IMR-90 (cell line): ENCODE results near the gene LAMA2. TPM values are rescaled to one million over a fixed set of nuclear protein-coding genes. Genes with fewer than 3 reads are reported as not detected.

Source experiments
- ATAC-seq: fragments of 200-7000 bp; cut with Tn5 transposase; 2 replicates; pipeline ENCODE4 v1.9.1; 2020; ENCODE audit warnings: low read depth, mild to moderate bottlenecking, moderate library complexity
- BruUV-seq: library from RNA; stranded (reverse); fragments of 400-500 nt; replicated peaks from 2 replicates; lab custom pipeline; 2021; lab: Mats Ljungman, UMichigan
- CTCF ChIA-PET: fragments of 300-600 bp; formaldehyde crosslinking; extraction: SDS; loops from one replicate; lab custom pipeline; 2021; ENCODE audit warnings: antibody characterized with exemption; lab: Yijun Ruan, JAX
- POLR2A ChIA-PET: fragments of 300-600 bp; sonication (Branson Sonifier 250); formaldehyde crosslinking; loops from one replicate; lab custom pipeline; 2022; ENCODE audit warnings: antibody characterized with exemption; ENCODE audit not compliant: unreplicated experiment; lab: Charles Lee
- DNase-seq: peaks from one replicate; pipeline ENCODE4 v3.0.0; 2013
- H2AFZ ChIP-seq: replicated peaks from 2 replicates; pipeline ENCODE3; 2013; ENCODE audit warnings: low read length, mild to moderate bottlenecking; ENCODE audit not compliant: poor library complexity
- H2AK5ac ChIP-seq: 2 replicates; pipeline ENCODE4 v1.6.1; 2013; ENCODE audit warnings: low read depth, low read length, inconsistent platforms
- H2AK9ac ChIP-seq: replicated peaks from 2 replicates; pipeline ENCODE3; 2013; ENCODE audit warnings: mild to moderate bottlenecking, low read depth, low read length, moderate library complexity; ENCODE audit not compliant: poor library complexity
- H2BK120ac ChIP-seq: 2 replicates; pipeline ENCODE4 v1.6.1; 2013; ENCODE audit warnings: low read depth, low read length, inconsistent platforms
- H2BK15ac ChIP-seq: 3 replicates; pipeline ENCODE4 v1.6.1; 2013; ENCODE audit warnings: low read depth, low read length, inconsistent platforms
- H2BK20ac ChIP-seq: 2 replicates; pipeline ENCODE4 v1.6.1; 2013; ENCODE audit warnings: low read depth, mild to moderate bottlenecking, inconsistent platforms, low read length, moderate library complexity
- H2BK5ac ChIP-seq: 2 replicates; pipeline ENCODE4 v1.6.1; 2013; ENCODE audit warnings: mild to moderate bottlenecking, low read depth, low read length, inconsistent platforms; ENCODE audit not compliant: poor library complexity, severe bottlenecking
- H3K14ac ChIP-seq: replicated peaks from 2 replicates; pipeline ENCODE4 v1.6.1; 2013; ENCODE audit warnings: low read depth, low read length, inconsistent platforms
- H3K18ac ChIP-seq: 2 replicates; pipeline ENCODE4 v1.6.1; 2013; ENCODE audit warnings: low read depth, low read length, control low read depth
- H3K23ac ChIP-seq: 2 replicates; pipeline ENCODE4 v1.6.1; 2013; ENCODE audit warnings: low read depth, low read length, inconsistent platforms
- H3K27ac ChIP-seq: 2 replicates; pipeline ENCODE4 v1.5.1; 2013; ENCODE audit warnings: mild to moderate bottlenecking, control low read depth, low read length; ENCODE audit not compliant: insufficient read depth
- H3K27me3 ChIP-seq: 2 replicates; pipeline ENCODE4 v1.6.1; 2013; ENCODE audit warnings: low read length; ENCODE audit not compliant: control insufficient read depth, insufficient read depth
- H3K36me3 ChIP-seq: 2 replicates; pipeline ENCODE4 v1.6.1; 2013; ENCODE audit warnings: low read length, mixed read lengths; ENCODE audit not compliant: control insufficient read depth, insufficient read depth
- H3K4ac ChIP-seq: 2 replicates; pipeline ENCODE4 v1.6.1; 2013; ENCODE audit warnings: low read depth, low read length, inconsistent platforms
- H3K4me1 ChIP-seq: 2 replicates; pipeline ENCODE4 v1.6.1; 2013; ENCODE audit warnings: low read length, mixed read lengths; ENCODE audit not compliant: control insufficient read depth, insufficient read depth
- H3K4me2 ChIP-seq: 2 replicates; pipeline ENCODE4 v1.6.1; 2013; ENCODE audit warnings: low read depth, mild to moderate bottlenecking, control low read depth, low read length, moderate library complexity
- H3K4me3 ChIP-seq: 2 replicates; pipeline ENCODE4 v1.5.1; 2013; ENCODE audit warnings: low read depth, mild to moderate bottlenecking, control low read depth, low read length, moderate library complexity; ENCODE audit not compliant: insufficient read depth
- H3K56ac ChIP-seq: 2 replicates; pipeline ENCODE4 v1.6.1; 2013; ENCODE audit warnings: low read length, inconsistent platforms; ENCODE audit not compliant: insufficient read depth; ENCODE audit errors: extremely low read depth
- H3K79me1 ChIP-seq, 2 experiments: 2 replicates each; pipeline ENCODE4 v1.6.1; 2013; ENCODE audit warnings: low read length in 2 of 2, inconsistent platforms in 1 of 2, low read depth in 1 of 2
- H3K9ac ChIP-seq: 2 replicates; pipeline ENCODE4 v1.6.1; 2013; ENCODE audit warnings: low read depth, low read length, control low read depth
- H3K9me1 ChIP-seq: 2 replicates; pipeline ENCODE4 v1.6.1; 2013; ENCODE audit warnings: low read length, inconsistent platforms; ENCODE audit not compliant: insufficient read depth
- H3K9me3 ChIP-seq: 2 replicates; pipeline ENCODE4 v1.6.1; 2013; ENCODE audit warnings: low read length; ENCODE audit not compliant: control insufficient read depth, insufficient read depth
- H4K20me1 ChIP-seq: 2 replicates; pipeline ENCODE4 v1.6.1; 2013; ENCODE audit warnings: low read length, inconsistent platforms; ENCODE audit not compliant: insufficient read depth
- H4K5ac ChIP-seq: 2 replicates; pipeline ENCODE4 v1.6.1; 2013; ENCODE audit warnings: mild to moderate bottlenecking, low read depth, low read length, control low read depth
- H4K8ac ChIP-seq, 2 experiments: 2 replicates each; pipeline ENCODE4 v1.6.1; 2013; ENCODE audit warnings: low read depth in 2 of 2, low read length in 2 of 2, control low read depth in 1 of 2, inconsistent platforms in 1 of 2
- H4K91ac ChIP-seq: 2 replicates; pipeline ENCODE4 v1.6.1; 2013; ENCODE audit warnings: low read depth, low read length, inconsistent platforms; ENCODE audit not compliant: insufficient read depth
- CEBPB ChIP-seq: IDR thresholded peaks from 2 replicates; pipeline ENCODE4 v1.6.1; 2012; ENCODE audit warnings: low read depth, low read length, improper control_type of control experiment
- NFE2L2 ChIP-seq: fragments of 150-350 bp; IDR thresholded peaks from 2 replicates; pipeline ENCODE4 v1.6.1; 2016; ENCODE audit warnings: low read depth, mild to moderate bottlenecking, low read length
- RCOR1 ChIP-seq: IDR thresholded peaks from 2 replicates; pipeline ENCODE4 v1.6.1; 2012; ENCODE audit warnings: mild to moderate bottlenecking, low read length, improper control_type of control experiment; ENCODE audit not compliant: insufficient replicate concordance
- WGBS, 2 experiments: methylation state at CpG; one replicate each; pipeline versions ENCODE4 v1.1.5 to v1.1.7; 2013; ENCODE audit warnings: missing lambda C conversion rate in 2 of 2; ENCODE audit not compliant: insufficient read length in 1 of 2; ENCODE audit errors: extremely low coverage in 2 of 2; 5-methylcytosine and 5-hydroxymethylcytosine counted together
- dilution Hi-C: fragments of 300-500 bp; cut with HindIII; formaldehyde crosslinking; loops from one replicate; pipeline ENCODE4 v1.14.3; 2018; ENCODE audit warnings: low sequenced_read_pairs; ENCODE audit not compliant: unreplicated experiment
- in situ Hi-C: fragments of 300-500 bp; cut with MboI; formaldehyde crosslinking; loops from 3 replicates; pipeline ENCODE4 v1.14.3; 2019; ENCODE audit warnings: low sequenced_read_pairs, inconsistent platforms, mixed read lengths
- intact Hi-C: fragments of 100-400 bp; cut with micrococcal nuclease; formaldehyde crosslinking; loops from 2 replicates; pipeline ENCODE4 v1.10.0; 2022
- polyA plus RNA-seq, 3 experiments: library from polyadenylated mRNA; depleted of rRNA; stranded (reverse); fragments of >200 nt; gene quantifications; 2 replicates each; pipeline ENCODE4 v1.2.3, GENCODE V29; 2012; ENCODE audit warnings: low replicate concordance in 1 of 3
- total RNA-seq: library from RNA; depleted of rRNA; stranded (reverse); fragments of >200 nt; gene quantifications from 2 replicates; pipeline ENCODE4 v1.2.3, GENCODE V29; 2012
- TF ChIP-seq, protein P1 (sequence below): fragments of 150-350 bp; IDR thresholded peaks from 2 replicates; pipeline ENCODE4 v1.6.1; 2017; ENCODE audit warnings: mild to moderate bottlenecking, antibody characterized with exemption, low read length, low read depth

Gene LAMA2
- total and polyA plus RNA-seq, 2 of the 4 experiments (the other 2 are of a cell fraction), result 9.9 to 13.3 TPM

- TF ChIP-seq RCOR1, result no peak
- TF ChIP-seq CEBPB, result no peak
- no peak for TF ChIP-seq NFE2L2
- TF ChIP-seq, protein P1, sequence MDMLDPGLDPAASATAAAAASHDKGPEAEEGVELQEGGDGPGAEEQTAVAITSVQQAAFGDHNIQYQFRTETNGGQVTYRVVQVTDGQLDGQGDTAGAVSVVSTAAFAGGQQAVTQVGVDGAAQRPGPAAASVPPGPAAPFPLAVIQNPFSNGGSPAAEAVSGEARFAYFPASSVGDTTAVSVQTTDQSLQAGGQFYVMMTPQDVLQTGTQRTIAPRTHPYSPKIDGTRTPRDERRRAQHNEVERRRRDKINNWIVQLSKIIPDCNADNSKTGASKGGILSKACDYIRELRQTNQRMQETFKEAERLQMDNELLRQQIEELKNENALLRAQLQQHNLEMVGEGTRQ, result no peak
- Histone ChIP-seq H2AK9ac (no peak overlapping the region), H2BK15ac (no peak overlapping the region), H3K4ac (no peak overlapping the region), H2BK5ac (no peak overlapping the region), H3K4me3 (no peak overlapping the region), H3K4me2 (no peak overlapping the region), H4K5ac (no peak overlapping the region), H4K8ac (no peak overlapping the region), H3K23ac (no peak overlapping the region), H3K14ac (no peak overlapping the region), H4K20me1 (no peaks in the 10 kb centered on the region), H3K27ac (no peak overlapping the region), H2BK20ac (no peak overlapping the region), H4K91ac (no peak overlapping the region), H3K9ac (no peak overlapping the region), H3K56ac (no peak overlapping the region), H3K9me1 (no peaks in the 10 kb centered on the region), H3K79me1 (no peaks in the 10 kb centered on the region), H2AK5ac (no peak overlapping the region), H3K18ac (no peak overlapping the region), H3K4me1 (no peaks in the 10 kb centered on the region), H2AFZ (no peak overlapping the region), H3K36me3 (no peaks in the 10 kb centered on the region), H3K27me3 (no peaks in the 10 kb centered on the region), H3K9me3 (no peaks in the 10 kb centered on the region), H2BK120ac (no peak overlapping the region)
- dilution Hi-C loops (no loop called here), intact Hi-C loops (no loop called here), in situ Hi-C loops (no loop called here)
- CTCF ChIA-PET, result no interaction called here
- POLR2A ChIA-PET, result no interaction called here
- DNase-seq, result no peak
- no CpG with 5 or more reads among the region's 2 CpGs for WGBS, 2 experiments
- ATAC-seq, result no peak
- no TSS peak for BruUV-seq
Observed at GRCh38 chr6:129302671-129303070, 419.7 kb downstream of the LAMA2 start.
